ENCODE data around the gene AGAP5.

AGAP5 gene

GRCh38 chr10:73653701-73654100 lies 44.2 kb downstream of the AGAP5 start:
- no peak for DNase-seq (ENCODE audit: low read depth in 2 of 2)

- DNase-seq (ENCODE audit: low read depth in 2 of 2), result no peak
These were observed 44.7 kb downstream of the AGAP5 start for GRCh38 chr10:73653195-73653594.

GRCh38 chr10:73650537-73651331 lies 47.2 kb downstream of the AGAP5 start:
- DNase-seq (ENCODE audit: low read depth in 2 of 2), result no peak

- no peak for DNase-seq (ENCODE audit: low read depth in 2 of 2)
These were observed 47.9 kb downstream of the AGAP5 start for GRCh38 chr10:73649876-73650536.

GRCh38 chr10:73648975-73649829 lies 48.7 kb downstream of the AGAP5 start:
- no peak for DNase-seq (ENCODE audit: low read depth in 2 of 2)

GRCh38 chr10:73647875-73648651 lies 49.8 kb downstream of the AGAP5 start:
- no peak for DNase-seq (ENCODE audit: low read depth in 2 of 2)

GRCh38 chr10:73647211-73647874 lies 50.6 kb downstream of the AGAP5 start:
- DNase-seq (ENCODE audit: low read depth in 2 of 2), result peak in 1 of 2 donors; percentile 16

GRCh38 chr10:73646598-73647041 lies 51.3 kb downstream of the AGAP5 start:
- DNase-seq (ENCODE audit: low read depth in 2 of 2), result no peak

- no peak for DNase-seq (ENCODE audit: low read depth in 2 of 2)
These were observed 52.7 kb downstream of the AGAP5 start for GRCh38 chr10:73645251-73645650.

GRCh38 chr10:73644767-73645166 lies 53.1 kb downstream of the AGAP5 start:
- DNase-seq (ENCODE audit: low read depth in 2 of 2), result no peak

- DNase-seq (ENCODE audit: low read depth in 2 of 2), result peak; percentile 22
These were observed 53.7 kb downstream of the AGAP5 start for GRCh38 chr10:73644015-73644743.

GRCh38 chr10:73643362-73643761 lies 54.5 kb downstream of the AGAP5 start:
- DNase-seq (ENCODE audit: low read depth in 2 of 2), result no peak

GRCh38 chr10:73641328-73642060 lies 56.4 kb downstream of the AGAP5 start, which contains the start of gene MYOZ1:
MYOZ1 (minus strand) TSS chr10:73641474; CDS start chr10:73640017, 1,457 bp downstream.
- no peak for DNase-seq (ENCODE audit: low read depth in 2 of 2)

- no peak for DNase-seq (ENCODE audit: low read depth in 2 of 2)
These were observed 58.6 kb downstream of the AGAP5 start for GRCh38 chr10:73639286-73639685.

- DNase-seq (ENCODE audit: low read depth in 2 of 2), result no peak
These were observed 62.1 kb downstream of the AGAP5 start for GRCh38 chr10:73635781-73636180.

GRCh38 chr10:73634421-73634820 lies 63.5 kb downstream of the AGAP5 start:
- no peak for DNase-seq (ENCODE audit: low read depth in 2 of 2)

GRCh38 chr10:73629165-73629564 lies 68.7 kb downstream of the AGAP5 start:
- DNase-seq (ENCODE audit: low read depth in 2 of 2), result no peak

GRCh38 chr10:73628405-73628804 lies 69.5 kb downstream of the AGAP5 start:
- DNase-seq (ENCODE audit: low read depth in 2 of 2), result no peak

- DNase-seq (ENCODE audit: low read depth in 2 of 2), result no peak
These were observed 70.6 kb downstream of the AGAP5 start for GRCh38 chr10:73627300-73627699.

All from stimulated activated CD4-positive, alpha-beta T cell treated with anti-CD3 and anti-CD28 coated beads, Interleukin-1b, Interleukin-23, amount 100 ng/mL, for 4 hours (primary cell).